GM23338 (cell line): ENCODE data around the gene DCUN1D2. TPM values are rescaled to one million over a fixed set of nuclear protein-coding genes. Genes with fewer than 3 reads are reported as not detected.

ENCODE experiments used
- ATAC-seq: fragments of 200-7000 bp; cut with Tn5 transposase; 3 replicates; pipeline ENCODE4 v1.9.1; 2020
- DNase-seq: peaks from one replicate; pipeline ENCODE4 v3.0.0-alpha.2; 2015; ENCODE audit warnings: low spot score
- H2AFZ ChIP-seq: fragments of 200-600 bp; sonication (generic); 2 replicates; pipeline ENCODE4 v1.8.0; 2016; ENCODE audit warnings: antibody characterized with exemption, mild to moderate bottlenecking, moderate library complexity
- H3F3A ChIP-seq: fragments of 200-600 bp; sonication (generic); replicated peaks from 2 replicates; pipeline ENCODE4 v1.8.0; 2017; ENCODE audit warnings: antibody characterized with exemption, mixed run types, low read depth
- H3K27ac ChIP-seq: fragments of 200-600 bp; sonication (generic); 2 replicates; pipeline ENCODE4 v1.6.1; 2016; ENCODE audit warnings: low read depth
- H3K27me3 ChIP-seq: fragments of 200-600 bp; sonication (generic); 2 replicates; pipeline ENCODE4 v1.8.0; 2016; ENCODE audit warnings: mild to moderate bottlenecking, mixed run types, moderate library complexity; ENCODE audit not compliant: insufficient read depth
- H3K36me3 ChIP-seq: fragments of 200-600 bp; sonication (generic); 2 replicates; pipeline ENCODE4 v1.8.0; 2016; ENCODE audit warnings: mild to moderate bottlenecking; ENCODE audit not compliant: insufficient read depth
- H3K4me1 ChIP-seq: fragments of 200-600 bp; sonication (generic); 2 replicates; pipeline ENCODE4 v1.8.0; 2016; ENCODE audit warnings: mild to moderate bottlenecking, moderate library complexity; ENCODE audit not compliant: insufficient read depth
- H3K4me2 ChIP-seq: fragments of 200-600 bp; sonication (generic); 2 replicates; pipeline ENCODE4 v1.7.1; 2017; ENCODE audit warnings: mixed run types
- H3K4me3 ChIP-seq: fragments of 200-600 bp; sonication (generic); 2 replicates; pipeline ENCODE4 v1.6.1; 2016; ENCODE audit warnings: mixed run types
- H3K79me2 ChIP-seq: fragments of 200-600 bp; sonication (generic); replicated peaks from 2 replicates; pipeline ENCODE4 v1.8.0; 2017; ENCODE audit warnings: mild to moderate bottlenecking; ENCODE audit not compliant: insufficient read depth
- H3K9me2 ChIP-seq: fragments of 200-600 bp; sonication (generic); 2 replicates; pipeline ENCODE4 v1.8.0; 2017; ENCODE audit not compliant: insufficient read depth
- H4K20me1 ChIP-seq: fragments of 200-600 bp; sonication (generic); replicated peaks from 2 replicates; pipeline ENCODE4 v1.8.0; 2017; ENCODE audit warnings: mild to moderate bottlenecking; ENCODE audit not compliant: insufficient read depth
- H3K27ac Mint-ChIP-seq: 2 replicates; pipeline ENCODE4 v1.8.0; 2020; ENCODE audit warnings: inconsistent platforms, mild to moderate bottlenecking, moderate library complexity, mixed read lengths
- H3K27me3 Mint-ChIP-seq: 3 replicates; pipeline ENCODE4 v1.8.0; 2022; ENCODE audit warnings: low read depth, mild to moderate bottlenecking, moderate library complexity, mixed read lengths, inconsistent platforms; ENCODE audit not compliant: insufficient read depth, poor library complexity
- H3K36me3 Mint-ChIP-seq: 3 replicates; pipeline ENCODE4 v1.8.0; 2021; ENCODE audit warnings: low read depth, mild to moderate bottlenecking, inconsistent platforms, moderate library complexity, mixed read lengths
- H3K4me1 Mint-ChIP-seq: 3 replicates; pipeline ENCODE4 v1.8.0; 2020; ENCODE audit warnings: mild to moderate bottlenecking, inconsistent platforms, mixed read lengths
- H3K4me3 Mint-ChIP-seq: 3 replicates; pipeline ENCODE4 v1.8.0; 2021; ENCODE audit warnings: moderate library complexity, mild to moderate bottlenecking, inconsistent platforms, mixed read lengths
- H3K9me3 Mint-ChIP-seq: 3 replicates; pipeline ENCODE4 v1.8.0; 2020; ENCODE audit warnings: moderate library complexity, mild to moderate bottlenecking, inconsistent platforms, mixed read lengths
- CREB1 ChIP-seq: fragments of 250-450 bp; sonication (Bioruptor Pico); IDR thresholded peaks from 2 replicates; pipeline ENCODE4 v1.5.0; 2020; ENCODE audit warnings: low read depth, mild to moderate bottlenecking, moderate library complexity
- CTCF ChIP-seq, 2 experiments: fragments of 200-600 bp in 1 of 2; sonication (generic) in 1 of 2; conservative IDR thresholded peaks; 2 replicates each; pipeline versions ENCODE4 v1.5.1 to v1.6.1; 2016 to 2017; ENCODE audit warnings: antibody characterized with exemption in 2 of 2, low read depth in 2 of 2, mild to moderate bottlenecking in 2 of 2, moderate library complexity in 1 of 2
- ETS1 ChIP-seq: IDR thresholded peaks from 2 replicates; pipeline ENCODE4 v1.6.1; 2016; ENCODE audit warnings: antibody characterized with exemption
- EZH2 ChIP-seq: fragments of 200-600 bp; sonication (generic); IDR thresholded peaks from one replicate; pipeline ENCODE4 v1.8.0; 2017; ENCODE audit warnings: antibody characterized with exemption, mild to moderate bottlenecking, low read depth; ENCODE audit not compliant: unreplicated experiment
- EZH2phosphoT487 ChIP-seq: fragments of 200-600 bp; sonication (generic); IDR thresholded peaks from one replicate; pipeline ENCODE4 v1.8.1; 2018; ENCODE audit warnings: antibody characterized with exemption; ENCODE audit not compliant: unreplicated experiment
- JUNB ChIP-seq: IDR thresholded peaks from one replicate; pipeline ENCODE4 v1.6.1; 2016; ENCODE audit warnings: antibody characterized with exemption; ENCODE audit not compliant: unreplicated experiment
- NANOG ChIP-seq: IDR thresholded peaks from 2 replicates; pipeline ENCODE4 v1.6.1; 2016; ENCODE audit warnings: antibody characterized with exemption, borderline replicate concordance
- POLR2AphosphoS5 ChIP-seq: IDR thresholded peaks from 2 replicates; pipeline ENCODE4 v1.6.1; 2016; ENCODE audit warnings: antibody characterized with exemption, low read depth
- REST ChIP-seq: IDR thresholded peaks from one replicate; pipeline ENCODE4 v1.6.1; 2018; ENCODE audit warnings: antibody characterized with exemption; ENCODE audit not compliant: unreplicated experiment
- STAT1 ChIP-seq: IDR thresholded peaks from one replicate; pipeline ENCODE4 v1.6.1; 2016; ENCODE audit warnings: antibody characterized with exemption; ENCODE audit not compliant: unreplicated experiment
- ZNF114 ChIP-seq: fragments of 250-450 bp; sonication (Bioruptor Pico); IDR thresholded peaks from 2 replicates; pipeline ENCODE4 v1.5.0; 2020; ENCODE audit warnings: mild to moderate bottlenecking, moderate library complexity
- ZNF331 ChIP-seq: fragments of 250-450 bp; sonication (Bioruptor Pico); IDR thresholded peaks from 2 replicates; pipeline ENCODE4 v1.5.0; 2020; ENCODE audit warnings: low read depth, mild to moderate bottlenecking, moderate library complexity
- ZNF462 ChIP-seq: fragments of 250-450 bp; sonication (Bioruptor Pico); IDR thresholded peaks from 2 replicates; pipeline ENCODE4 v1.5.0; 2020; ENCODE audit warnings: mild to moderate bottlenecking, moderate library complexity
- polyA plus RNA-seq: library from polyadenylated mRNA; unstranded; fragments of >200 nt; fragmentation: Nextera tagmentation; extraction: Ambion mirVana; gene quantifications from 2 replicates; pipeline ENCODE4 v1.2.1, GENCODE V29; 2016
- total RNA-seq: library from RNA; depleted of rRNA; stranded (reverse); fragments of >200 nt; shearing (Covaris generic); gene quantifications from 2 replicates; pipeline ENCODE4 v1.2.3, GENCODE V29; 2014

The DCUN1D2 gene
- total and polyA plus RNA-seq, 2 experiments from 2014 or later = 12.3 to 38.0 TPM

GRCh38 chr13:113483081-113483480 lies 7.4 kb downstream of the DCUN1D2 start:
- Histone ChIP-seq H3K9me2 (no peaks in the 10 kb centered on the region), H3K79me2 (peaks cover 92% of the 10 kb centered on the region), H4K20me1 (peaks cover 86% of the 10 kb centered on the region), H3K4me3 (no peak overlapping the region), H3K27me3 (no peaks in the 10 kb centered on the region), H3K4me1 (peaks cover 32% of the 10 kb centered on the region; the same call in 1 of the 2 replicates), H3K27ac (no peak overlapping the region), H3K36me3 (peaks cover 14% of the 10 kb centered on the region; the same call in 1 of the 2 replicates), H3K4me2 (no peak overlapping the region), H3F3A (0 out of 2 replicates have a peak, but pooled peaks cover 8% of the 10 kb centered on the region), H2AFZ (no peak overlapping the region)
- H3K4me3 Mint-ChIP-seq = no peak overlapping the region
- H3K9me3 Mint-ChIP-seq = no peaks in the 10 kb centered on the region; the same call in 2 of the 3 replicates
- DNase-seq = no peak
- peaks cover 33% of the 10 kb centered on the region for H3K4me1 Mint-ChIP-seq
- no peak overlapping the region for H3K27ac Mint-ChIP-seq
- peaks cover 17% of the 10 kb centered on the region; the same call in 2 of the 3 replicates for H3K36me3 Mint-ChIP-seq
- TF ChIP-seq CTCF (conservative IDR thresholded peaks at IDR 0.05; ENCODE audit: low read depth in 2 of 2) (no peak), ETS1 (no peak), ZNF462 (CRISPR knock-in tag) (no peak), ZNF331 (CRISPR knock-in tag) (no peak), CREB1 (CRISPR knock-in tag) (no peak), EZH2phosphoT487 (no peak), JUNB (no peak), ZNF114 (no peak), STAT1 (no peak), EZH2 (no peak), NANOG (no peak), REST (no peak), POLR2AphosphoS5 (no peak)
- no peak for ATAC-seq
- H3K27me3 Mint-ChIP-seq = peaks cover 4% of the 10 kb centered on the region
